Neural cell (in vitro differentiated cells): ENCODE results near the gene DDC. TPM values are rescaled to one million over a fixed set of nuclear protein-coding genes. Genes with fewer than 3 reads are reported as not detected.

ENCODE experiments used
- H2AFZ ChIP-seq: fragments of 200-600, 300-800 bp; sonication (generic), shearing (Covaris generic); 2 replicates; pipeline ENCODE4 v1.6.0; 2014; ENCODE audit warnings: low read depth, mild to moderate bottlenecking, antibody characterized with exemption, low read length, moderate library complexity
- H3F3A ChIP-seq: fragments of 200-600 bp; shearing (Covaris generic); 2 replicates; pipeline ENCODE4 v1.6.1; 2016; ENCODE audit warnings: mild to moderate bottlenecking, moderate library complexity, mixed read lengths, antibody characterized with exemption, low read length; ENCODE audit not compliant: insufficient read depth, poor library complexity, severe bottlenecking
- H3K27ac ChIP-seq: fragments of 200-600, 300-800 bp; sonication (generic), shearing (Covaris generic); 2 replicates; pipeline ENCODE4 v1.5.1; 2014; ENCODE audit warnings: mild to moderate bottlenecking, low read length, moderate library complexity
- H3K27me3 ChIP-seq: fragments of 300-800, 200-600 bp; sonication (generic), shearing (Covaris generic); 2 replicates; pipeline ENCODE4 v1.6.0; 2014; ENCODE audit warnings: mild to moderate bottlenecking, low read depth, low read length, moderate library complexity; ENCODE audit not compliant: insufficient read depth
- H3K36me3 ChIP-seq: fragments of 300-800, 200-600 bp; sonication (generic), shearing (Covaris generic); 2 replicates; pipeline ENCODE4 v1.5.1; 2014; ENCODE audit warnings: mild to moderate bottlenecking, antibody characterized with exemption, low read length, moderate library complexity; ENCODE audit not compliant: insufficient read depth
- H3K4me2 ChIP-seq: fragments of 300-800, 200-600 bp; sonication (generic), shearing (Covaris generic); 2 replicates; pipeline ENCODE4 v1.6.0; 2014; ENCODE audit warnings: mild to moderate bottlenecking, low read length
- H3K4me3 ChIP-seq: fragments of 300-800, 200-600 bp; sonication (generic), shearing (Covaris generic); 2 replicates; pipeline ENCODE4 v1.5.1; 2014; ENCODE audit warnings: mild to moderate bottlenecking, low read length, moderate library complexity
- H3K79me2 ChIP-seq: fragments of 200-600 bp; shearing (Covaris generic); replicated peaks from 2 replicates; pipeline ENCODE4 v1.6.0; 2014; ENCODE audit warnings: mild to moderate bottlenecking, low read length, moderate library complexity; ENCODE audit not compliant: insufficient read depth
- H3K9ac ChIP-seq: fragments of 300-800, 200-600 bp; sonication (generic), shearing (Covaris generic); 2 replicates; pipeline ENCODE4 v1.6.1; 2016; ENCODE audit warnings: mild to moderate bottlenecking, low read length, mixed read lengths
- H3K9me2 ChIP-seq: fragments of 200-600 bp; shearing (Covaris generic); 2 replicates; pipeline ENCODE4 v1.6.1; 2016; ENCODE audit warnings: mild to moderate bottlenecking, low read length, mixed read lengths; ENCODE audit not compliant: insufficient read depth
- H3K9me3 ChIP-seq: fragments of 200-600, 300-800 bp; sonication (generic), shearing (Covaris generic); 2 replicates; pipeline ENCODE4 v1.6.1; 2016; ENCODE audit warnings: mild to moderate bottlenecking, mixed run types, low read length, moderate library complexity, mixed read lengths
- H4K20me1 ChIP-seq: fragments of 200-600 bp; shearing (Covaris generic); 2 replicates; pipeline ENCODE4 v1.6.1; 2016; ENCODE audit warnings: mild to moderate bottlenecking, mixed run types; ENCODE audit not compliant: insufficient read depth
- EP300 ChIP-seq: fragments of 450-650 bp; conservative IDR thresholded peaks from 2 replicates; pipeline ENCODE4 v1.6.1; 2014; ENCODE audit warnings: antibody characterized with exemption, mild to moderate bottlenecking, moderate library complexity; ENCODE audit not compliant: poor library complexity, severe bottlenecking
- EZH2 ChIP-seq: fragments of 200-600, 300-800 bp; shearing (Covaris generic), sonication (generic); IDR thresholded peaks from 2 replicates; pipeline ENCODE4 v1.6.1; 2014; ENCODE audit warnings: antibody characterized with exemption, low read length, borderline replicate concordance, mild to moderate bottlenecking; ENCODE audit not compliant: insufficient read depth, poor library complexity, severe bottlenecking
- MXI1 ChIP-seq: fragments of 450-650 bp; conservative IDR thresholded peaks from 2 replicates; pipeline ENCODE4 v1.6.1; 2014; ENCODE audit warnings: antibody characterized with exemption, mild to moderate bottlenecking; ENCODE audit not compliant: poor library complexity, severe bottlenecking
- POLR2AphosphoS5 ChIP-seq: IDR thresholded peaks from 2 replicates; pipeline ENCODE4 v1.6.1; 2012
- RAD21 ChIP-seq: fragments of 450-650 bp; conservative IDR thresholded peaks from 2 replicates; pipeline ENCODE4 v1.6.1; 2014; ENCODE audit warnings: antibody characterized with exemption, mild to moderate bottlenecking, moderate library complexity
- SMC3 ChIP-seq: fragments of 450-650 bp; conservative IDR thresholded peaks from 2 replicates; pipeline ENCODE4 v1.6.1; 2014; ENCODE audit warnings: antibody characterized with exemption, mild to moderate bottlenecking, moderate library complexity; ENCODE audit not compliant: poor library complexity
- TAF1 ChIP-seq: IDR thresholded peaks from 2 replicates; pipeline ENCODE4 v1.6.1; 2012; ENCODE audit warnings: low read depth
- polyA plus RNA-seq: library from polyadenylated mRNA; depleted of rRNA; stranded (reverse); fragments of >200 nt; gene quantifications from 2 replicates; pipeline ENCODE4 v1.2.3, GENCODE V29; 2014
- TF ChIP-seq, protein P1 (sequence below): IDR thresholded peaks from 2 replicates; pipeline ENCODE4 v1.6.1; 2012; ENCODE audit warnings: borderline replicate concordance
- TF ChIP-seq, protein P2 (sequence below): fragments of 450-650 bp; IDR thresholded peaks from 2 replicates; pipeline ENCODE4 v1.5.1; 2014; ENCODE audit warnings: antibody characterized with exemption, mild to moderate bottlenecking, moderate library complexity; ENCODE audit not compliant: poor library complexity, severe bottlenecking

Gene DDC
- polyA plus RNA-seq, 1 donor from 2014 or later = 42.9 TPM

DNA sequence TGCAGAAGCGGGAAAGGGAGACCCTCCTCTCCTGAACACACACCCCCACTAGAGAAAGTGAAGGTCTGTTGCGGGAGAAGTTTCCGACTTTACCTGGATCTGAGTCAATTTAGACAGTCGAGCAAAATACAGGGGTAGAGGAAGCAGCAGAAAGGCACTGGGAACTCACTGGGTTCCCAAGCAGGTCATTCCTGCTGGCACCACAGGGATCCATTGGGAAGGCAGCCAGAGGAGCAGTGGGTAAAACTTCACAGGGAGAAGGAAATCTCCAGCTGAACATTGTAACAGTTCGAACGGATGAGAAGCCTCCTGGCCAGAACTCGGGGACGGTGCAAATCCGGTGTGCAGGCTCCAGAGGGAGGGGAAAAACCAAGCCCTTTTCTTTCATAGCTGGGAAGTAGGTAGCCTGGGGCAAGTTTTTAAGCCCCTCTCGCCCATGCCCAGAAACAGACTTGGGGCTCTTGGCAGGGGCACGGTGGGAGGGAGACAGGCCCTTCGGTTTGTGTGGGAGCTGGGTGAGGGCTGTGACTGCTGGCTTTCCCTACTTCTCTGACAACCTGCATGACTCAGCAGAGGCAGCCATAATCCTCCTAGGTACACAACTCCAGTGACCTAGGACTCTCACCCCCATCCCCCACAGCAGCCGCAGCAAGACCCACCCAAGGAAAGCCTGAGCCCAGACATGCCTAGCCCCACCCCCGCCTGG, 51.9 kb downstream of the DDC start:
- no peak overlapping the region for H3K4me3 ChIP-seq
- no peaks in the 10 kb centered on the region for H3K79me2 ChIP-seq
- H3K4me2 ChIP-seq = no peak overlapping the region
- no peaks in the 10 kb centered on the region for H3K36me3 ChIP-seq
- TF ChIP-seq TAF1 (no peak), MXI1 (no peak), POLR2AphosphoS5 (no peak), EZH2 (no peak), RAD21 (no peak), EP300 (no peak), SMC3 (no peak)
- TF ChIP-seq, protein P1, sequence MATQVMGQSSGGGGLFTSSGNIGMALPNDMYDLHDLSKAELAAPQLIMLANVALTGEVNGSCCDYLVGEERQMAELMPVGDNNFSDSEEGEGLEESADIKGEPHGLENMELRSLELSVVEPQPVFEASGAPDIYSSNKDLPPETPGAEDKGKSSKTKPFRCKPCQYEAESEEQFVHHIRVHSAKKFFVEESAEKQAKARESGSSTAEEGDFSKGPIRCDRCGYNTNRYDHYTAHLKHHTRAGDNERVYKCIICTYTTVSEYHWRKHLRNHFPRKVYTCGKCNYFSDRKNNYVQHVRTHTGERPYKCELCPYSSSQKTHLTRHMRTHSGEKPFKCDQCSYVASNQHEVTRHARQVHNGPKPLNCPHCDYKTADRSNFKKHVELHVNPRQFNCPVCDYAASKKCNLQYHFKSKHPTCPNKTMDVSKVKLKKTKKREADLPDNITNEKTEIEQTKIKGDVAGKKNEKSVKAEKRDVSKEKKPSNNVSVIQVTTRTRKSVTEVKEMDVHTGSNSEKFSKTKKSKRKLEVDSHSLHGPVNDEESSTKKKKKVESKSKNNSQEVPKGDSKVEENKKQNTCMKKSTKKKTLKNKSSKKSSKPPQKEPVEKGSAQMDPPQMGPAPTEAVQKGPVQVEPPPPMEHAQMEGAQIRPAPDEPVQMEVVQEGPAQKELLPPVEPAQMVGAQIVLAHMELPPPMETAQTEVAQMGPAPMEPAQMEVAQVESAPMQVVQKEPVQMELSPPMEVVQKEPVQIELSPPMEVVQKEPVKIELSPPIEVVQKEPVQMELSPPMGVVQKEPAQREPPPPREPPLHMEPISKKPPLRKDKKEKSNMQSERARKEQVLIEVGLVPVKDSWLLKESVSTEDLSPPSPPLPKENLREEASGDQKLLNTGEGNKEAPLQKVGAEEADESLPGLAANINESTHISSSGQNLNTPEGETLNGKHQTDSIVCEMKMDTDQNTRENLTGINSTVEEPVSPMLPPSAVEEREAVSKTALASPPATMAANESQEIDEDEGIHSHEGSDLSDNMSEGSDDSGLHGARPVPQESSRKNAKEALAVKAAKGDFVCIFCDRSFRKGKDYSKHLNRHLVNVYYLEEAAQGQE = no peak
- TF ChIP-seq, protein P2, sequence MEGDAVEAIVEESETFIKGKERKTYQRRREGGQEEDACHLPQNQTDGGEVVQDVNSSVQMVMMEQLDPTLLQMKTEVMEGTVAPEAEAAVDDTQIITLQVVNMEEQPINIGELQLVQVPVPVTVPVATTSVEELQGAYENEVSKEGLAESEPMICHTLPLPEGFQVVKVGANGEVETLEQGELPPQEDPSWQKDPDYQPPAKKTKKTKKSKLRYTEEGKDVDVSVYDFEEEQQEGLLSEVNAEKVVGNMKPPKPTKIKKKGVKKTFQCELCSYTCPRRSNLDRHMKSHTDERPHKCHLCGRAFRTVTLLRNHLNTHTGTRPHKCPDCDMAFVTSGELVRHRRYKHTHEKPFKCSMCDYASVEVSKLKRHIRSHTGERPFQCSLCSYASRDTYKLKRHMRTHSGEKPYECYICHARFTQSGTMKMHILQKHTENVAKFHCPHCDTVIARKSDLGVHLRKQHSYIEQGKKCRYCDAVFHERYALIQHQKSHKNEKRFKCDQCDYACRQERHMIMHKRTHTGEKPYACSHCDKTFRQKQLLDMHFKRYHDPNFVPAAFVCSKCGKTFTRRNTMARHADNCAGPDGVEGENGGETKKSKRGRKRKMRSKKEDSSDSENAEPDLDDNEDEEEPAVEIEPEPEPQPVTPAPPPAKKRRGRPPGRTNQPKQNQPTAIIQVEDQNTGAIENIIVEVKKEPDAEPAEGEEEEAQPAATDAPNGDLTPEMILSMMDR = no peak
- H2AFZ ChIP-seq = no peak overlapping the region
- H3F3A ChIP-seq = no peaks in the 10 kb centered on the region
- no peaks in the 10 kb centered on the region for H3K9me2 ChIP-seq
- H3K27me3 ChIP-seq = no peaks in the 10 kb centered on the region
- no peaks in the 10 kb centered on the region for H3K9me3 ChIP-seq
- H4K20me1 ChIP-seq = no peaks in the 10 kb centered on the region
- H3K9ac ChIP-seq = no peak overlapping the region
- H3K27ac ChIP-seq = no peak overlapping the region

DNA sequence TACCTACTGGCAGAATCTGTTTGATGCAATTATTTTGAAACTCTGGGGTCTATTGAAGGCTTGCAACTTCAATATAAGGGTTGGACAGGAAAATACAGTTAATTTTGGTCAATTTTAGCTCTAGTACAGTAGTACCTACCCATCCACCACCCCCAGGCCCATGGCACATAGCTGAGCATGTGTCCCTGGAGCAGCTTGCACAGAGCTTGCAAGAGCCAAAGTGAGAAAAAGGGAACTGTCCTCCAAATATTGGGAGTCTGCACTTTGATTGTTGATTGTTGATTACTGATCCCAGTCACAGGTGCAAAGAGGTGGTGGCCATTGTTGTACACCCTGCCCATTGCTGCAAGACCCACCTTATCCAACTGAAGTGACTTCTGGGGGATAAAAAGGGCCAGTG, 52.8 kb downstream of the DDC start:
- H3K4me2 ChIP-seq = no peak overlapping the region
- TF ChIP-seq, protein P2 = no peak
- no peak for TF ChIP-seq EZH2
- H3K9me2 ChIP-seq = no peaks in the 10 kb centered on the region
- no peaks in the 10 kb centered on the region for H3F3A ChIP-seq
- no peaks in the 10 kb centered on the region for H4K20me1 ChIP-seq
- H2AFZ ChIP-seq = no peak overlapping the region
- H3K9ac ChIP-seq = no peak overlapping the region
- no peaks in the 10 kb centered on the region for H3K9me3 ChIP-seq
- no peak overlapping the region for H3K4me3 ChIP-seq
- no peak overlapping the region for H3K27ac ChIP-seq
- no peaks in the 10 kb centered on the region for H3K36me3 ChIP-seq
- H3K79me2 ChIP-seq = no peaks in the 10 kb centered on the region
- H3K27me3 ChIP-seq = no peaks in the 10 kb centered on the region
